Activated naive CD4-positive, alpha-beta T cell treated with anti-CD3 and anti-CD28 coated beads, Interleukin-2, amount 10 ng/mL, durations not matched to agents 7 days and 5 days (primary cell): ENCODE measurements around the gene CD320.

Source experiments
- CTCF ChIA-PET: fragments of 350-600 bp; sonication (Branson Sonifier 250); formaldehyde crosslinking; loops from one replicate; lab custom pipeline; 2021; ENCODE audit warnings: antibody characterized with exemption; lab: Charles Lee
- DNase-seq: peaks from one replicate; pipeline ENCODE4 v3.0.0-alpha.2; 2020
- H3K27ac Mint-ChIP-seq: one replicate; pipeline ENCODE4 v1.8.0; 2021; ENCODE audit warnings: mild to moderate bottlenecking, moderate library complexity, mixed read lengths
- H3K27me3 Mint-ChIP-seq: one replicate; pipeline ENCODE4 v1.8.0; 2021; ENCODE audit warnings: mild to moderate bottlenecking, mixed read lengths
- H3K36me3 Mint-ChIP-seq: one replicate; pipeline ENCODE4 v1.8.0; 2021; ENCODE audit warnings: mixed read lengths
- H3K4me1 Mint-ChIP-seq: one replicate; pipeline ENCODE4 v1.8.0; 2021; ENCODE audit warnings: mixed read lengths
- H3K4me3 Mint-ChIP-seq: one replicate; pipeline ENCODE4 v1.8.0; 2021; ENCODE audit warnings: mild to moderate bottlenecking, moderate library complexity, mixed read lengths
- H3K9me3 Mint-ChIP-seq: one replicate; pipeline ENCODE4 v1.8.0; 2021; ENCODE audit warnings: mixed read lengths

Gene CD320

GRCh38 chr19:8261347-8261746 is 46.8 kb downstream of the CD320 start:
- H3K9me3 Mint-ChIP-seq, result no peaks in the 10 kb centered on the region

GRCh38 chr19:8259922-8260247 is 48.3 kb downstream of the CD320 start:
- peaks cover 28% of the 10 kb centered on the region for H3K4me1 Mint-ChIP-seq
- H3K4me3 Mint-ChIP-seq, result no peak overlapping the region
- H3K36me3 Mint-ChIP-seq, result peaks cover 12% of the 10 kb centered on the region
- CTCF ChIA-PET, result interaction anchor here (1.3 to 1.5 kb wide), 2 partner anchors 10 to 101 kb away, joined by 4 to 6 read pairs; no protein-coding TSS in a partner anchor
- no peak overlapping the region for H3K27ac Mint-ChIP-seq
- H3K27me3 Mint-ChIP-seq, result no peaks in the 10 kb centered on the region
- no peak for DNase-seq
- no peaks in the 10 kb centered on the region for H3K9me3 Mint-ChIP-seq

More at GRCh38 chr19:8261347-8261746, 46.8 kb downstream of the CD320 start:
- no peaks in the 10 kb centered on the region for H3K27me3 Mint-ChIP-seq
- H3K4me1 Mint-ChIP-seq, result peaks cover 32% of the 10 kb centered on the region
- no peak overlapping the region for H3K4me3 Mint-ChIP-seq
- DNase-seq, result no peak
- CTCF ChIA-PET, result interaction anchor here (1.5 kb wide), 1 partner anchor 102 kb away, joined by 6 read pairs; no protein-coding TSS in a partner anchor
- H3K36me3 Mint-ChIP-seq, result peaks cover 10% of the 10 kb centered on the region
- H3K27ac Mint-ChIP-seq, result no peak overlapping the region

GRCh38 chr19:8259142-8259921 is 48.8 kb downstream of the CD320 start:
- no peak overlapping the region for H3K4me3 Mint-ChIP-seq
- DNase-seq, result no peak
- peaks cover 12% of the 10 kb centered on the region for H3K36me3 Mint-ChIP-seq
- H3K27ac Mint-ChIP-seq, result no peak overlapping the region
- CTCF ChIA-PET, result interaction anchor here (1.3 kb wide), 1 partner anchor 11 kb away, joined by 4 read pairs; no protein-coding TSS in a partner anchor
- H3K9me3 Mint-ChIP-seq, result no peaks in the 10 kb centered on the region
- peaks cover 28% of the 10 kb centered on the region for H3K4me1 Mint-ChIP-seq
- no peaks in the 10 kb centered on the region for H3K27me3 Mint-ChIP-seq

GRCh38 chr19:8257052-8257443 is 51.1 kb downstream of the CD320 start:
- CTCF ChIA-PET, result interaction anchor here (1.0 kb wide), 1 partner anchor 10 kb away, joined by 3 read pairs; no protein-coding TSS in a partner anchor
- peaks cover 12% of the 10 kb centered on the region for H3K36me3 Mint-ChIP-seq
- H3K27ac Mint-ChIP-seq, result no peak overlapping the region

GRCh38 chr19:8256276-8257051 is 51.7 kb downstream of the CD320 start:
- DNase-seq, result no peak
- CTCF ChIA-PET, result interaction anchor here (1.0 kb wide), 2 partner anchors 9 to 11 kb away, joined by 3 read pairs; no protein-coding TSS in a partner anchor

More at GRCh38 chr19:8257052-8257443, 51.1 kb downstream of the CD320 start:
- DNase-seq, result no peak
- Mint-ChIP-seq H3K4me1 (peaks cover 28% of the 10 kb centered on the region), H3K4me3 (no peak overlapping the region), H3K27me3 (no peaks in the 10 kb centered on the region), H3K9me3 (no peaks in the 10 kb centered on the region)

GRCh38 chr19:8255426-8256125 is 52.6 kb downstream of the CD320 start:
- CTCF ChIA-PET, result interaction anchor here (0.9 to 1.0 kb wide), 2 partner anchors 10 to 273 kb away, joined by 3 read pairs; no protein-coding TSS in a partner anchor
- Mint-ChIP-seq H3K27ac (no peak overlapping the region), H3K4me3 (no peak overlapping the region), H3K4me1 (peaks cover 28% of the 10 kb centered on the region), H3K36me3 (peaks cover 12% of the 10 kb centered on the region), H3K27me3 (no peaks in the 10 kb centered on the region), H3K9me3 (no peaks in the 10 kb centered on the region)
- no peak for DNase-seq

More at GRCh38 chr19:8256276-8257051, 51.7 kb downstream of the CD320 start:
- Mint-ChIP-seq H3K4me3 (no peak overlapping the region), H3K4me1 (peaks cover 28% of the 10 kb centered on the region), H3K27ac (no peak overlapping the region), H3K9me3 (no peaks in the 10 kb centered on the region), H3K36me3 (peaks cover 12% of the 10 kb centered on the region), H3K27me3 (no peaks in the 10 kb centered on the region)

GRCh38 chr19:8254286-8255001 is 53.7 kb downstream of the CD320 start:
- no peak for DNase-seq
- CTCF ChIA-PET, result interaction anchor here (0.9 to 1.5 kb wide), 4 partner anchors 96 to 310 kb away, joined by 3 to 16 read pairs (median 8); no protein-coding TSS in a partner anchor
- no peaks in the 10 kb centered on the region for H3K27me3 Mint-ChIP-seq
- no peak overlapping the region for H3K4me3 Mint-ChIP-seq
- peaks cover 22% of the 10 kb centered on the region for H3K4me1 Mint-ChIP-seq
- no peaks in the 10 kb centered on the region for H3K9me3 Mint-ChIP-seq
- H3K27ac Mint-ChIP-seq, result no peak overlapping the region
- peaks cover 8% of the 10 kb centered on the region for H3K36me3 Mint-ChIP-seq

- Mint-ChIP-seq H3K27me3 (no peaks in the 10 kb centered on the region), H3K27ac (no peak overlapping the region), H3K4me1 (peaks cover 18% of the 10 kb centered on the region), H3K36me3 (peaks cover 7% of the 10 kb centered on the region), H3K4me3 (no peak overlapping the region), H3K9me3 (no peaks in the 10 kb centered on the region)
- no peak for DNase-seq
- CTCF ChIA-PET, result interaction anchor here (0.7 to 1.5 kb wide), 4 partner anchors 13 to 309 kb away, joined by 3 to 16 read pairs (median 8); no protein-coding TSS in a partner anchor
Observed at GRCh38 chr19:8253678-8254077, 54.5 kb downstream of the CD320 start.

- Mint-ChIP-seq H3K27ac (no peak overlapping the region), H3K36me3 (peaks cover 10% of the 10 kb centered on the region), H3K27me3 (no peaks in the 10 kb centered on the region), H3K4me1 (peaks cover 18% of the 10 kb centered on the region), H3K9me3 (no peaks in the 10 kb centered on the region), H3K4me3 (no peak overlapping the region)
- DNase-seq, result peak; percentile 90
- CTCF ChIA-PET, result interaction anchor here (0.7 to 2.9 kb wide), 6 partner anchors 13 to 309 kb away, joined by 3 to 16 read pairs (median 8); partner anchors contain the start of gene TIMM44
Observed at GRCh38 chr19:8252922-8253589, 55.1 kb downstream of the CD320 start.
